Measurements from ENCODE around the gene DOC2A. TPM values are rescaled to one million over a fixed set of nuclear protein-coding genes. Genes with fewer than 3 reads are reported as not detected.

The DOC2A gene
- total and polyA plus RNA-seq, 2 experiments from 2014 or later = 9.8 to 10.0 TPM

DNA sequence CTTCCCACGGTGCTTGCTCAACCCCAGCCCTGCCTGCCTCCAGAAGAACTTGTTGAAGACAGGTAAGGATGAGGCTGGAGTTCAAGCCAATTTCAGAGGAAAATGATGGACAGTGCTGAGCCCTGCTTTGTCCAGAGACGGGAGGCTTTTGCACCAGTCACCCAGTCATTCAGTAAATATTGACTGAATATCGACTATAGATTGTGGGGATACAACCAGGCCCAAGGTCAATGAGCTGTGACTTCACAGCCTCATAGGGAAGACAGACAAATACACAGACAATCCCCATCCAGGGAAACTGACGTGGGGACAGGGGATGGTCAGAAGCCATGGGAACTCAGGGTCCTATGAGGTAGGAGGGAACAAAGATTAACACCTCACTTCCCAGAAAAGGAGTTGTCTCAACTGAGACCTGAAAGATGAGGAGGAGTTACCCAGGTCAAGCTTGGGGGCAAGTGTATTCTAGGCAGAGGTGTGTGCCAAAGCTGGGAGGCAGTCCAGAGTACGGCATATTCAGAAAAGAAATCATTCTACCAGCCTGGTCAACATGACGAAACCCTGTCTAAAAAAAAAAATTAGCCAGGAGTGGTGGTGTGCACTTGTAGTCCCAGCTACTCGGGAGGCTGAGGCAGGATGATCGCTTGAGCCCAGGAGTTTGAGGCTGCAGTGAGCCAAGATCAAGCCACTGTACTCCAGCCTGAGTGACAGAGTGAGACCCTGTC is 5.9 kb upstream of the DOC2A start:
- Histone ChIP-seq H3K27me3 (ENCODE audit: insufficient read depth) (peaks cover 13% of the 10 kb centered on the region), H3K4me1 (ENCODE audit: insufficient read depth) (peaks cover 6% of the 10 kb centered on the region; the same call in 1 of the 2 replicates), H4K20me1 (replicated peaks; ENCODE audit: insufficient read depth) (no peaks in the 10 kb centered on the region), H3K27ac (ENCODE audit: low read depth) (no peak overlapping the region), H3K4me2 (no peak overlapping the region), H3F3A (replicated peaks; ENCODE audit: low read depth) (0 out of 2 replicates have a peak, but pooled peaks cover 8% of the 10 kb centered on the region), H3K9me2 (ENCODE audit: insufficient read depth) (no peaks in the 10 kb centered on the region), H3K4me3 (no peak overlapping the region), H2AFZ (no peak overlapping the region), H3K36me3 (ENCODE audit: insufficient read depth) (no peaks in the 10 kb centered on the region), H3K79me2 (replicated peaks; ENCODE audit: insufficient read depth) (no peaks in the 10 kb centered on the region)
- no peak for ATAC-seq
- Mint-ChIP-seq H3K4me3 (no peak overlapping the region; the same call in 2 of the 3 replicates), H3K36me3 (ENCODE audit: low read depth) (peaks cover 4% of the 10 kb centered on the region), H3K9me3 (peaks cover 2% of the 10 kb centered on the region; the same call in 1 of the 3 replicates), H3K27me3 (ENCODE audit: insufficient read depth, low read depth, poor library complexity) (peaks cover 16% of the 10 kb centered on the region), H3K4me1 (peaks cover 5% of the 10 kb centered on the region), H3K27ac (no peak overlapping the region)
- TF ChIP-seq, protein P1, sequence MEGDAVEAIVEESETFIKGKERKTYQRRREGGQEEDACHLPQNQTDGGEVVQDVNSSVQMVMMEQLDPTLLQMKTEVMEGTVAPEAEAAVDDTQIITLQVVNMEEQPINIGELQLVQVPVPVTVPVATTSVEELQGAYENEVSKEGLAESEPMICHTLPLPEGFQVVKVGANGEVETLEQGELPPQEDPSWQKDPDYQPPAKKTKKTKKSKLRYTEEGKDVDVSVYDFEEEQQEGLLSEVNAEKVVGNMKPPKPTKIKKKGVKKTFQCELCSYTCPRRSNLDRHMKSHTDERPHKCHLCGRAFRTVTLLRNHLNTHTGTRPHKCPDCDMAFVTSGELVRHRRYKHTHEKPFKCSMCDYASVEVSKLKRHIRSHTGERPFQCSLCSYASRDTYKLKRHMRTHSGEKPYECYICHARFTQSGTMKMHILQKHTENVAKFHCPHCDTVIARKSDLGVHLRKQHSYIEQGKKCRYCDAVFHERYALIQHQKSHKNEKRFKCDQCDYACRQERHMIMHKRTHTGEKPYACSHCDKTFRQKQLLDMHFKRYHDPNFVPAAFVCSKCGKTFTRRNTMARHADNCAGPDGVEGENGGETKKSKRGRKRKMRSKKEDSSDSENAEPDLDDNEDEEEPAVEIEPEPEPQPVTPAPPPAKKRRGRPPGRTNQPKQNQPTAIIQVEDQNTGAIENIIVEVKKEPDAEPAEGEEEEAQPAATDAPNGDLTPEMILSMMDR (conservative IDR thresholded peaks at IDR 0.05; ENCODE audit: low read depth in 2 of 2) = no peak
- TF ChIP-seq EZH2phosphoT487 (IDR thresholded peaks at IDR 0.05; ENCODE audit: unreplicated experiment) (no peak), STAT1 (IDR thresholded peaks at IDR 0.05; ENCODE audit: unreplicated experiment) (no peak), ZNF331 (CRISPR knock-in tag; IDR thresholded peaks at IDR 0.05; ENCODE audit: low read depth) (no peak), CREB1 (CRISPR knock-in tag; IDR thresholded peaks at IDR 0.05; ENCODE audit: low read depth) (no peak), NANOG (IDR thresholded peaks at IDR 0.05; ENCODE audit: borderline replicate concordance) (no peak), POLR2AphosphoS5 (IDR thresholded peaks at IDR 0.05; ENCODE audit: low read depth) (no peak), EZH2 (IDR thresholded peaks at IDR 0.05; ENCODE audit: low read depth, unreplicated experiment) (no peak), JUNB (IDR thresholded peaks at IDR 0.05; ENCODE audit: unreplicated experiment) (no peak)
- TF ChIP-seq, protein P2, sequence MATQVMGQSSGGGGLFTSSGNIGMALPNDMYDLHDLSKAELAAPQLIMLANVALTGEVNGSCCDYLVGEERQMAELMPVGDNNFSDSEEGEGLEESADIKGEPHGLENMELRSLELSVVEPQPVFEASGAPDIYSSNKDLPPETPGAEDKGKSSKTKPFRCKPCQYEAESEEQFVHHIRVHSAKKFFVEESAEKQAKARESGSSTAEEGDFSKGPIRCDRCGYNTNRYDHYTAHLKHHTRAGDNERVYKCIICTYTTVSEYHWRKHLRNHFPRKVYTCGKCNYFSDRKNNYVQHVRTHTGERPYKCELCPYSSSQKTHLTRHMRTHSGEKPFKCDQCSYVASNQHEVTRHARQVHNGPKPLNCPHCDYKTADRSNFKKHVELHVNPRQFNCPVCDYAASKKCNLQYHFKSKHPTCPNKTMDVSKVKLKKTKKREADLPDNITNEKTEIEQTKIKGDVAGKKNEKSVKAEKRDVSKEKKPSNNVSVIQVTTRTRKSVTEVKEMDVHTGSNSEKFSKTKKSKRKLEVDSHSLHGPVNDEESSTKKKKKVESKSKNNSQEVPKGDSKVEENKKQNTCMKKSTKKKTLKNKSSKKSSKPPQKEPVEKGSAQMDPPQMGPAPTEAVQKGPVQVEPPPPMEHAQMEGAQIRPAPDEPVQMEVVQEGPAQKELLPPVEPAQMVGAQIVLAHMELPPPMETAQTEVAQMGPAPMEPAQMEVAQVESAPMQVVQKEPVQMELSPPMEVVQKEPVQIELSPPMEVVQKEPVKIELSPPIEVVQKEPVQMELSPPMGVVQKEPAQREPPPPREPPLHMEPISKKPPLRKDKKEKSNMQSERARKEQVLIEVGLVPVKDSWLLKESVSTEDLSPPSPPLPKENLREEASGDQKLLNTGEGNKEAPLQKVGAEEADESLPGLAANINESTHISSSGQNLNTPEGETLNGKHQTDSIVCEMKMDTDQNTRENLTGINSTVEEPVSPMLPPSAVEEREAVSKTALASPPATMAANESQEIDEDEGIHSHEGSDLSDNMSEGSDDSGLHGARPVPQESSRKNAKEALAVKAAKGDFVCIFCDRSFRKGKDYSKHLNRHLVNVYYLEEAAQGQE (IDR thresholded peaks at IDR 0.05; ENCODE audit: unreplicated experiment) = no peak
- TF ChIP-seq, protein P3, sequence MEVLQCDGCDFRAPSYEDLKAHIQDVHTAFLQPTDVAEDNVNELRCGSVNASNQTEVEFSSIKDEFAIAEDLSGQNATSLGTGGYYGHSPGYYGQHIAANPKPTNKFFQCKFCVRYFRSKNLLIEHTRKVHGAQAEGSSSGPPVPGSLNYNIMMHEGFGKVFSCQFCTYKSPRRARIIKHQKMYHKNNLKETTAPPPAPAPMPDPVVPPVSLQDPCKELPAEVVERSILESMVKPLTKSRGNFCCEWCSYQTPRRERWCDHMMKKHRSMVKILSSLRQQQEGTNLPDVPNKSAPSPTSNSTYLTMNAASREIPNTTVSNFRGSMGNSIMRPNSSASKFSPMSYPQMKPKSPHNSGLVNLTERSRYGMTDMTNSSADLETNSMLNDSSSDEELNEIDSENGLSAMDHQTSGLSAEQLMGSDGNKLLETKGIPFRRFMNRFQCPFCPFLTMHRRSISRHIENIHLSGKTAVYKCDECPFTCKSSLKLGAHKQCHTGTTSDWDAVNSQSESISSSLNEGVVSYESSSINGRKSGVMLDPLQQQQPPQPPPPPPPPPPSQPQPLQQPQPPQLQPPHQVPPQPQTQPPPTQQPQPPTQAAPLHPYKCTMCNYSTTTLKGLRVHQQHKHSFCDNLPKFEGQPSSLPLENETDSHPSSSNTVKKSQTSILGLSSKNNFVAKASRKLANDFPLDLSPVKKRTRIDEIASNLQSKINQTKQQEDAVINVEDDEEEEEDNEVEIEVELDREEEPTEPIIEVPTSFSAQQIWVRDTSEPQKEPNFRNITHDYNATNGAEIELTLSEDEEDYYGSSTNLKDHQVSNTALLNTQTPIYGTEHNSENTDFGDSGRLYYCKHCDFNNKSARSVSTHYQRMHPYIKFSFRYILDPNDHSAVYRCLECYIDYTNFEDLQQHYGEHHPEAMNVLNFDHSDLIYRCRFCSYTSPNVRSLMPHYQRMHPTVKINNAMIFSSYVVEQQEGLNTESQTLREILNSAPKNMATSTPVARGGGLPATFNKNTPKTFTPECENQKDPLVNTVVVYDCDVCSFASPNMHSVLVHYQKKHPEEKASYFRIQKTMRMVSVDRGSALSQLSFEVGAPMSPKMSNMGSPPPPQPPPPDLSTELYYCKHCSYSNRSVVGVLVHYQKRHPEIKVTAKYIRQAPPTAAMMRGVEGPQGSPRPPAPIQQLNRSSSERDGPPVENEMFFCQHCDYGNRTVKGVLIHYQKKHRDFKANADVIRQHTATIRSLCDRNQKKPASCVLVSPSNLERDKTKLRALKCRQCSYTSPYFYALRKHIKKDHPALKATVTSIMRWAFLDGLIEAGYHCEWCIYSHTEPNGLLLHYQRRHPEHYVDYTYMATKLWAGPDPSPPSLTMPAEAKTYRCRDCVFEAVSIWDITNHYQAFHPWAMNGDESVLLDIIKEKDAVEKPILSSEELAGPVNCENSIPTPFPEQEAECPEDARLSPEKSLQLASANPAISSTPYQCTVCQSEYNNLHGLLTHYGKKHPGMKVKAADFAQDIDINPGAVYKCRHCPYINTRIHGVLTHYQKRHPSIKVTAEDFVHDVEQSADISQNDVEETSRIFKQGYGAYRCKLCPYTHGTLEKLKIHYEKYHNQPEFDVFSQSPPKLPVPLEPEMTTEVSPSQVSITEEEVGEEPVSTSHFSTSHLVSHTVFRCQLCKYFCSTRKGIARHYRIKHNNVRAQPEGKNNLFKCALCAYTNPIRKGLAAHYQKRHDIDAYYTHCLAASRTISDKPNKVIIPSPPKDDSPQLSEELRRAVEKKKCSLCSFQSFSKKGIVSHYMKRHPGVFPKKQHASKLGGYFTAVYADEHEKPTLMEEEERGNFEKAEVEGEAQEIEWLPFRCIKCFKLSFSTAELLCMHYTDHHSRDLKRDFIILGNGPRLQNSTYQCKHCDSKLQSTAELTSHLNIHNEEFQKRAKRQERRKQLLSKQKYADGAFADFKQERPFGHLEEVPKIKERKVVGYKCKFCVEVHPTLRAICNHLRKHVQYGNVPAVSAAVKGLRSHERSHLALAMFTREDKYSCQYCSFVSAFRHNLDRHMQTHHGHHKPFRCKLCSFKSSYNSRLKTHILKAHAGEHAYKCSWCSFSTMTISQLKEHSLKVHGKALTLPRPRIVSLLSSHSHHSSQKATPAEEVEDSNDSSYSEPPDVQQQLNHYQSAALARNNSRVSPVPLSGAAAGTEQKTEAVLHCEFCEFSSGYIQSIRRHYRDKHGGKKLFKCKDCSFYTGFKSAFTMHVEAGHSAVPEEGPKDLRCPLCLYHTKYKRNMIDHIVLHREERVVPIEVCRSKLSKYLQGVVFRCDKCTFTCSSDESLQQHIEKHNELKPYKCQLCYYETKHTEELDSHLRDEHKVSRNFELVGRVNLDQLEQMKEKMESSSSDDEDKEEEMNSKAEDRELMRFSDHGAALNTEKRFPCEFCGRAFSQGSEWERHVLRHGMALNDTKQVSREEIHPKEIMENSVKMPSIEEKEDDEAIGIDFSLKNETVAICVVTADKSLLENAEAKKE (CRISPR knock-in tag; IDR thresholded peaks at IDR 0.05) = no peak
- TF ChIP-seq, protein P4, sequence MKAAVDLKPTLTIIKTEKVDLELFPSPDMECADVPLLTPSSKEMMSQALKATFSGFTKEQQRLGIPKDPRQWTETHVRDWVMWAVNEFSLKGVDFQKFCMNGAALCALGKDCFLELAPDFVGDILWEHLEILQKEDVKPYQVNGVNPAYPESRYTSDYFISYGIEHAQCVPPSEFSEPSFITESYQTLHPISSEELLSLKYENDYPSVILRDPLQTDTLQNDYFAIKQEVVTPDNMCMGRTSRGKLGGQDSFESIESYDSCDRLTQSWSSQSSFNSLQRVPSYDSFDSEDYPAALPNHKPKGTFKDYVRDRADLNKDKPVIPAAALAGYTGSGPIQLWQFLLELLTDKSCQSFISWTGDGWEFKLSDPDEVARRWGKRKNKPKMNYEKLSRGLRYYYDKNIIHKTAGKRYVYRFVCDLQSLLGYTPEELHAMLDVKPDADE (IDR thresholded peaks at IDR 0.05) = no peak
- no peak for DNase-seq (ENCODE audit: low spot score)

Data from GM23338 (cell line).